Keratinocyte (primary cell): ENCODE results near the gene KCND2. TPM values are rescaled to one million over a fixed set of nuclear protein-coding genes. Genes with fewer than 3 reads are reported as not detected.

Experiments
- DNase-seq: peaks from one replicate; pipeline ENCODE4 v3.0.0-alpha.2; 2011; ENCODE audit warnings: low read depth, missing footprints, low spot score
- FAIRE-seq: peaks from 2 replicates; lab custom pipeline; 2011; peaks lifted over from hg19 to GRCh38; lab: Jason Lieb, UNC
- H2AFZ ChIP-seq: 2 replicates; pipeline ENCODE4 v1.6.0; 2012; ENCODE audit warnings: low read length, control low read depth, inconsistent platforms; ENCODE audit not compliant: control insufficient read depth
- H3K27ac ChIP-seq: 2 replicates; pipeline ENCODE4 v1.5.1; 2011; ENCODE audit warnings: low read length; ENCODE audit not compliant: control insufficient read depth, insufficient read depth
- H3K27me3 ChIP-seq: 3 replicates; pipeline ENCODE4 v1.6.0; 2011; ENCODE audit warnings: low read length; ENCODE audit not compliant: control insufficient read depth, insufficient read depth; ENCODE audit errors: extremely low read depth
- H3K36me3 ChIP-seq, 2 experiments: 2 replicates in 1 of 2; 3 replicates in 1 of 2; pipeline ENCODE4 v1.5.1; 2011; ENCODE audit warnings: low read length in 2 of 2, mild to moderate bottlenecking in 1 of 2; ENCODE audit not compliant: control insufficient read depth in 2 of 2, insufficient read depth in 2 of 2; ENCODE audit errors: extremely low read depth in 1 of 2
- H3K4me1 ChIP-seq: 3 replicates; pipeline ENCODE4 v1.5.1; 2011; ENCODE audit warnings: low read length; ENCODE audit not compliant: control insufficient read depth, insufficient read depth; ENCODE audit errors: extremely low read depth
- H3K4me2 ChIP-seq: 3 replicates; pipeline ENCODE4 v1.6.0; 2011; ENCODE audit warnings: low read depth, low read length; ENCODE audit not compliant: control insufficient read depth, insufficient read depth; ENCODE audit errors: extremely low read depth
- H3K4me3 ChIP-seq, 3 experiments: fragments of 200-600 bp in 1 of 3; sonication (generic) in 1 of 3; 2 replicates in 2 of 3; 3 replicates in 1 of 3; pipeline ENCODE4 v1.5.1; 2011 to 2016; ENCODE audit warnings: low read length in 3 of 3, mild to moderate bottlenecking in 3 of 3, control low read depth in 2 of 3, inconsistent platforms in 1 of 3, low read depth in 1 of 3, mixed read lengths in 1 of 3, mixed run types in 1 of 3, moderate library complexity in 1 of 3; ENCODE audit not compliant: control insufficient read depth in 2 of 3, insufficient read depth in 2 of 3; ENCODE audit errors: extremely low read depth in 1 of 3
- H3K79me2 ChIP-seq: 2 replicates; pipeline ENCODE4 v1.6.0; 2012; ENCODE audit warnings: low read length; ENCODE audit not compliant: control insufficient read depth, insufficient read depth
- H3K9ac ChIP-seq: 3 replicates; pipeline ENCODE4 v1.6.0; 2011; ENCODE audit warnings: low read length; ENCODE audit not compliant: control insufficient read depth, insufficient read depth; ENCODE audit errors: extremely low read depth
- H3K9me1 ChIP-seq: 3 replicates; pipeline ENCODE4 v1.6.0; 2011; ENCODE audit warnings: low read length; ENCODE audit not compliant: control insufficient read depth, insufficient read depth; ENCODE audit errors: extremely low read depth
- H3K9me3 ChIP-seq: 2 replicates; pipeline ENCODE4 v1.5.1; 2012; ENCODE audit warnings: low read depth, low read length; ENCODE audit not compliant: control insufficient read depth
- H4K20me1 ChIP-seq: 3 replicates; pipeline ENCODE4 v1.6.0; 2011; ENCODE audit warnings: low read length; ENCODE audit not compliant: control insufficient read depth, insufficient read depth; ENCODE audit errors: extremely low read depth
- EZH2 ChIP-seq: IDR thresholded peaks from one replicate; pipeline ENCODE4 v1.6.1; 2012; ENCODE audit warnings: inconsistent platforms, mild to moderate bottlenecking, low read length, moderate library complexity
- dilution Hi-C: fragments of 300-500 bp; cut with MboI; formaldehyde crosslinking; loops from one replicate; pipeline ENCODE4 v1.7.0; 2020; ENCODE audit warnings: low sequenced_read_pairs; ENCODE audit not compliant: extremely low pct_ligation_motif_present
- polyA plus RNA-seq, 5 experiments: library from polyadenylated mRNA; depleted of rRNA in 3 of 5; stranded (reverse) in 3 of 5; stranded (forward) in 1 of 5; unstranded in 1 of 5; fragments of >200 nt; gene quantifications; 1 replicate in 1 of 5; 2 replicates in 3 of 5; 3 replicates in 1 of 5; pipeline versions ENCODE4 v1.2.1 to v1.2.3, GENCODE V29; 2011 to 2012; ENCODE audit warnings: missing spikeins in 2 of 5, low read depth in 1 of 5, low replicate concordance in 1 of 5
- TF ChIP-seq, protein P1 (sequence below), 3 experiments: IDR thresholded peaks in 1 of 3; conservative IDR thresholded peaks in 1 of 3; optimal IDR thresholded peaks in 1 of 3; 2 replicates in 2 of 3; 3 replicates in 1 of 3; pipeline versions ENCODE3 to v1.5.1; 2011; ENCODE audit warnings: low read length in 3 of 3, mild to moderate bottlenecking in 3 of 3, moderate library complexity in 2 of 3, control low read depth in 1 of 3, inconsistent platforms in 1 of 3; ENCODE audit not compliant: insufficient read depth in 2 of 3; ENCODE audit errors: extremely low read depth in 1 of 3

The KCND2 gene
- polyA plus RNA-seq, 1 donor (not counting 4 experiments of a cell fraction or from before 2014, with no cell fraction given), result not detected

DNA sequence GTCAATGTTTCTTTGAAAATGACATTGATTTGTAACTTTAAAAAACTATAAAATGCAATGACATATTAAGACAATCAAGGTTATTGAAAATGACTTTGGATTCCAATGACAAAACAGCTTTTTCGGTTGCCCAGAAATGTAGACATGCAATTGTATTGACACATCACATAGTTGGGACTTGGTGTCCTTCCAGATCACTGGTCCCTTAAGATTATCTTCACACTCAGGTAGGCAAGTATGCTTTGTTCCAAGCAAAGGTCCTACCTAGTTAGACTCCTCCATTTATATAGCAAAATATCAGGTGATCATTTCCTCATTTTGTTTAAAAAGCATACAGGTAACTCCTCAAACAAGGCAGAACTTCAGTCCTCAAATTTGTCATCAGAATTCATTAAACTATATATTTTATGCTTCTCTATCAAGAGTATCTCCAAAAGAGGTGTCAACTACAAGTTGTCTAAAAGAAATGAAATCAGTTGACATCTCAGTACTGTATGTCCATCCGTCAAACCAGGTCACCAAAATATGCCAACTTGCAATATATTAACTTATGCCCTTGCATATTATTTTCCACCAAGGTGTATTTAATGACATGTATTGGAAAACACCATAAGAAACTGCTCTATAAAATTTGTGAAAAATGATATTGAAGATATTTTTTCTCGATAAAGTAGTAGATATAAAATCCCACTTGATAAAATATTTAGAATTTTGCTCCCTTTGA lies 520.4 kb downstream of the KCND2 start:
- H3K27ac ChIP-seq, result no peak overlapping the region
- H2AFZ ChIP-seq, result no peak overlapping the region
- H3K27me3 ChIP-seq, result no peaks in the 10 kb centered on the region
- DNase-seq (no peak), FAIRE-seq (no peak)
- TF ChIP-seq, protein P1, sequence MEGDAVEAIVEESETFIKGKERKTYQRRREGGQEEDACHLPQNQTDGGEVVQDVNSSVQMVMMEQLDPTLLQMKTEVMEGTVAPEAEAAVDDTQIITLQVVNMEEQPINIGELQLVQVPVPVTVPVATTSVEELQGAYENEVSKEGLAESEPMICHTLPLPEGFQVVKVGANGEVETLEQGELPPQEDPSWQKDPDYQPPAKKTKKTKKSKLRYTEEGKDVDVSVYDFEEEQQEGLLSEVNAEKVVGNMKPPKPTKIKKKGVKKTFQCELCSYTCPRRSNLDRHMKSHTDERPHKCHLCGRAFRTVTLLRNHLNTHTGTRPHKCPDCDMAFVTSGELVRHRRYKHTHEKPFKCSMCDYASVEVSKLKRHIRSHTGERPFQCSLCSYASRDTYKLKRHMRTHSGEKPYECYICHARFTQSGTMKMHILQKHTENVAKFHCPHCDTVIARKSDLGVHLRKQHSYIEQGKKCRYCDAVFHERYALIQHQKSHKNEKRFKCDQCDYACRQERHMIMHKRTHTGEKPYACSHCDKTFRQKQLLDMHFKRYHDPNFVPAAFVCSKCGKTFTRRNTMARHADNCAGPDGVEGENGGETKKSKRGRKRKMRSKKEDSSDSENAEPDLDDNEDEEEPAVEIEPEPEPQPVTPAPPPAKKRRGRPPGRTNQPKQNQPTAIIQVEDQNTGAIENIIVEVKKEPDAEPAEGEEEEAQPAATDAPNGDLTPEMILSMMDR (optimal IDR thresholded peaks at IDR 0.05 in 1 of 3, IDR thresholded peaks at IDR 0.05 in 1 of 3, conservative IDR thresholded peaks at IDR 0.05 in 1 of 3; ENCODE audit: extremely low read depth in 1 of 3, insufficient read depth in 2 of 3, low read length in 3 of 3), result no peak
- TF ChIP-seq EZH2, result no peak
- no peaks in the 10 kb centered on the region for H3K79me2 ChIP-seq
- no peaks in the 10 kb centered on the region for H3K9me3 ChIP-seq
- H3K4me1 ChIP-seq, result no peaks in the 10 kb centered on the region
- H3K4me3 ChIP-seq, result no peak overlapping the region
- H3K4me2 ChIP-seq, result no peak overlapping the region
- dilution Hi-C loops, result no loop called here
- no peaks in the 10 kb centered on the region for H3K9me1 ChIP-seq
- H3K36me3 ChIP-seq, result no peaks in the 10 kb centered on the region
- no peak overlapping the region for H3K9ac ChIP-seq
- H4K20me1 ChIP-seq, result no peaks in the 10 kb centered on the region

DNA sequence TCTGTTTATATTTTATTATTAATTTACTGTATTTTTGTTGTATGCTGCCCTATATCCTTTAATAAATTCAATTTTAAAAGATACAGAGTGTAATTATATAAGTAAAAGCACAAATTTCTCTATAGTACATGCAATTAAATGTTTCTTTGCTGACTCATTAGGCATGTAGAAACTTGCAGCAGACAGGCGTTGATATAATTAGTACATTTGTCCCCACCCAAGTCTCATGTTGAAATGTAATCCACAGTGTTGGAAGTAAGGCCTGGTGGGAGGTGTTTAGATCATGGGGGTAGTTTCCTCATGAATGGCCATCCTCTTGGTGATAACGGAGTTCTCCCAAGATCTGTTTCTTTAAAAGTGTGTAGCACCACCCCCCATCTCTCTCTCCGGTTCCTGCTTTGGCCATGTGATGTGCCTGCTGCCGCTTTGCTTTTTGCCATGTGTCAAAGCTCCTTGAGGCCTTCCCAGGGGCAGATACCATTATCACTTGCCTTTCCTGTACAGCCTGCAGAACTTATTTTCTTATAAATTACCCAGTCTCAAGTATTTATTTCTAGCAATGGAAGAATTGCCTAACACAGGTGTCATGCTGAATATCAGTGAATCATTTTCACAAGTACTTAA lies 521.2 kb downstream of the KCND2 start:
- no peaks in the 10 kb centered on the region for H3K4me1 ChIP-seq
- no peaks in the 10 kb centered on the region for H4K20me1 ChIP-seq
- no peak overlapping the region for H3K4me2 ChIP-seq
- dilution Hi-C loops, result no loop called here
- no peak overlapping the region for H3K27ac ChIP-seq
- no peaks in the 10 kb centered on the region for H3K79me2 ChIP-seq
- no peaks in the 10 kb centered on the region for H3K9me3 ChIP-seq
- H3K9me1 ChIP-seq, result no peaks in the 10 kb centered on the region
- H3K9ac ChIP-seq, result no peak overlapping the region
- DNase-seq, result peak; percentile 17
- no peaks in the 10 kb centered on the region for H3K27me3 ChIP-seq
- no peak for FAIRE-seq
- H3K4me3 ChIP-seq, result no peak overlapping the region
- no peak for TF ChIP-seq EZH2
- TF ChIP-seq, protein P1 (optimal IDR thresholded peaks at IDR 0.05 in 1 of 3, IDR thresholded peaks at IDR 0.05 in 1 of 3, conservative IDR thresholded peaks at IDR 0.05 in 1 of 3; ENCODE audit: extremely low read depth in 1 of 3, insufficient read depth in 2 of 3, low read length in 3 of 3), result no peak
- H2AFZ ChIP-seq, result no peak overlapping the region
- no peaks in the 10 kb centered on the region for H3K36me3 ChIP-seq
